GM23248 (cell line): ENCODE measurements around the gene MARS1.

ENCODE experiments used
- EZH2 ChIP-seq: fragments of 200-600 bp; sonication (generic); IDR thresholded peaks from 2 replicates; pipeline ENCODE4 v1.6.1; 2018; ENCODE audit warnings: antibody characterized with exemption, mild to moderate bottlenecking; ENCODE audit not compliant: insufficient read depth, poor library complexity, severe bottlenecking
- EZH2phosphoT487 ChIP-seq: fragments of 200-600 bp; sonication (generic); IDR thresholded peaks from 2 replicates; pipeline ENCODE4 v1.6.1; 2018; ENCODE audit warnings: antibody characterized with exemption, moderate library complexity, mild to moderate bottlenecking, low read depth; ENCODE audit not compliant: insufficient read depth

- TF ChIP-seq EZH2 (no peak), EZH2phosphoT487 (no peak)
Observed at GRCh38 chr12:57554897-57555296, 67.0 kb downstream of the MARS1 start.
